GM19023 (cell line): ENCODE data around the gene TACO1.

Source experiments
- ATAC-seq: cut with Tn5 transposase; IDR thresholded peaks from one replicate; pipeline ENCODE4 v1.9.1; 2021; ENCODE audit warnings: mild to moderate bottlenecking, moderate library complexity; ENCODE audit not compliant: unreplicated experiment

The TACO1 gene

GRCh38 chr17:63598281-63598680, 2.4 kb upstream of the TACO1 start:
- no peak for ATAC-seq

GRCh38 chr17:63601439-63602371, 1.0 kb downstream of the TACO1 start:
- ATAC-seq: no peak

- no peak for ATAC-seq
These were observed 9.3 kb downstream of the TACO1 start for GRCh38 chr17:63609816-63610573.

GRCh38 chr17:63610854-63611253, 10.2 kb downstream of the TACO1 start:
- no peak for ATAC-seq

GRCh38 chr17:63611354-63611753, 10.7 kb downstream of the TACO1 start:
- no peak for ATAC-seq

GRCh38 chr17:63613663-63614062, 13.0 kb downstream of the TACO1 start:
- no peak for ATAC-seq

GRCh38 chr17:63621229-63621683, 20.6 kb downstream of the TACO1 start:
- no peak for ATAC-seq

- peak; percentile 86 for ATAC-seq
These were observed 21.2 kb downstream of the TACO1 start, which contains the start of gene MAP3K3 for GRCh38 chr17:63621684-63622573. TSS of gene MAP3K3 (plus strand) at chr17:63622417. CDS start at chr17:63622760, 343 bp downstream.

GRCh38 chr17:63622574-63623390, 22.1 kb downstream of the TACO1 start:
- peak; percentile 31 for ATAC-seq

GRCh38 chr17:63623786-63624530, 23.3 kb downstream of the TACO1 start:
- ATAC-seq: no peak

GRCh38 chr17:63624531-63624880, 23.8 kb downstream of the TACO1 start:
- ATAC-seq: no peak

GRCh38 chr17:63626551-63627180, 26.0 kb downstream of the TACO1 start:
- ATAC-seq: no peak

GRCh38 chr17:63629627-63630026, 28.9 kb downstream of the TACO1 start:
- ATAC-seq: no peak

- no peak for ATAC-seq
These were observed 30.4 kb downstream of the TACO1 start for GRCh38 chr17:63631062-63631461.

GRCh38 chr17:63631626-63632025, 30.9 kb downstream of the TACO1 start:
- no peak for ATAC-seq

- no peak for ATAC-seq
These were observed 33.0 kb downstream of the TACO1 start for GRCh38 chr17:63633742-63634141.

GRCh38 chr17:63634163-63634562, 33.5 kb downstream of the TACO1 start:
- no peak for ATAC-seq

- ATAC-seq: no peak
These were observed 34.1 kb downstream of the TACO1 start for GRCh38 chr17:63634816-63635215.

- ATAC-seq: no peak
These were observed 34.6 kb downstream of the TACO1 start for GRCh38 chr17:63635290-63635689.
